Measurements from ENCODE around the gene SEZ6L.

SEZ6L gene

DNA sequence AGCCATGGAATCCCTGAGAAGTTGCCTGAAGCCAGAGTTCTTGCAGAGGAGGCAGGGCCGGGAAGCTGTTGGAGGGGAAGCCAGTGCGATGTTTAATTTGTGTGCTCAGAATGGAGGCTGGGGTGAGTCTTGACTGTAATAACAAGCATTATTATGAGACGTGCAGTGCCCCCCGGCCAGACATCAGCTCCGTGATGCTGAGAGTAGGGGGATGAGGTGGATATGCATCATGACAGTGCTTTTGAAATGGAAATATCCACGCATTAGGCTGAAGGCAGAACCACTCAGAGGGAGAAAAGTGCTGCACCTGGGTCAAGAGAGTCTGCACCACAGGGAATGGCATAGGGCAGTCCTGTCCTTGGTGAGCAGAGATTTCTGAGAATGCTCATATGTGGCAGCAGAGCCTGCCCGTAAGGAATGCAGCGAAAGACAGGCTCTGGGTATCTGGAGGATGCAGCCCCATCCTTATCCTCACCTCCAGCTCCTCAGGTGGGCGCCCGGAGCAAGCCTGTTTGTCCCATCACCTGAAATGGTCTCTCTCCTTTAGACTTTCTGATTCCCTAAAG, 37.6 kb upstream of the SEZ6L start:
- peaks cover 0 to 6% of the 10 kb centered on the region in 2 donors for H3K27me3 ChIP-seq
- H3K9me3 ChIP-seq, result no peaks in the 10 kb centered on the region
- no peak overlapping the region for H3K27ac ChIP-seq
- DNase-seq, result no peak
- H3K4me1 ChIP-seq, result no peaks in the 10 kb centered on the region
- no peak overlapping the region for H3K4me3 ChIP-seq
- intact Hi-C loops (cut with DNase I; ENCODE audit: low total_unique reads), result no loop called here
- TF ChIP-seq, protein P1, sequence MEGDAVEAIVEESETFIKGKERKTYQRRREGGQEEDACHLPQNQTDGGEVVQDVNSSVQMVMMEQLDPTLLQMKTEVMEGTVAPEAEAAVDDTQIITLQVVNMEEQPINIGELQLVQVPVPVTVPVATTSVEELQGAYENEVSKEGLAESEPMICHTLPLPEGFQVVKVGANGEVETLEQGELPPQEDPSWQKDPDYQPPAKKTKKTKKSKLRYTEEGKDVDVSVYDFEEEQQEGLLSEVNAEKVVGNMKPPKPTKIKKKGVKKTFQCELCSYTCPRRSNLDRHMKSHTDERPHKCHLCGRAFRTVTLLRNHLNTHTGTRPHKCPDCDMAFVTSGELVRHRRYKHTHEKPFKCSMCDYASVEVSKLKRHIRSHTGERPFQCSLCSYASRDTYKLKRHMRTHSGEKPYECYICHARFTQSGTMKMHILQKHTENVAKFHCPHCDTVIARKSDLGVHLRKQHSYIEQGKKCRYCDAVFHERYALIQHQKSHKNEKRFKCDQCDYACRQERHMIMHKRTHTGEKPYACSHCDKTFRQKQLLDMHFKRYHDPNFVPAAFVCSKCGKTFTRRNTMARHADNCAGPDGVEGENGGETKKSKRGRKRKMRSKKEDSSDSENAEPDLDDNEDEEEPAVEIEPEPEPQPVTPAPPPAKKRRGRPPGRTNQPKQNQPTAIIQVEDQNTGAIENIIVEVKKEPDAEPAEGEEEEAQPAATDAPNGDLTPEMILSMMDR (IDR thresholded peaks at IDR 0.05), result no peak
- H3K36me3 ChIP-seq, result no peaks in the 10 kb centered on the region

DNA sequence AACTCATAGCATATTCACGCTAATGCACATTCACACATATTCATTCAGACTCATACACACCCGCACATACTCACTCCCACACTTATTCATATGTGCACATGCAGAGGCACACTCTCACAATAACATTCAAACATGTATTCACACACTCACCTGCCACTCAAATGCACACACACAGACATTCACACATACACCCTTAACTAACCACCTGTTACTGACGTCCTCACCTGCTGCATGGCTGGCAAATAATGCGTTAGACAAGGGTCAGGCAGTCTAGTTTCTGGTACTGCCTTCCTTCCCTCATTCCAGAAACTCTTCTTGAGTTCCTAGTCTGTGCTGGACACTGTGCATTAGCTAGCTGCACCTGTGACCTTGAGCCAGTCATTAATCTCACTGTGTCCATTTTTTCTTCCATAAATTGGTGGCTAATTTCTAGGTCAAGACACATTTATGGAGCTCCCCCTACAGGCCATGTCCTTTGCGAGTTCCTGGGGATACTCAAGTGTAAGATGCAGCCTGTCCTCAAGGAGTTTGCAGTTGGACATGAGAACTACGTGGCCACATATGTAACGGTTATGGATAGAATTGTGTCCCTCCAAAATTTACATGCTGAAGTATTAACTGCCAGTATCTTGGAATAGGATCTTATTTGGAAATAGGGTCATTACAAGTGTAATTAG, 34.5 kb upstream of the SEZ6L start:
- Histone ChIP-seq H3K9me3 (no peaks in the 10 kb centered on the region), H3K4me3 (no peak overlapping the region), H3K4me1 (no peaks in the 10 kb centered on the region), H3K36me3 (no peaks in the 10 kb centered on the region), H3K27me3 (peaks cover 0 to 12% of the 10 kb centered on the region in 2 donors), H3K27ac (no peak overlapping the region)
- no peak for DNase-seq
- intact Hi-C loops (cut with DNase I; ENCODE audit: low total_unique reads), result no loop called here
- TF ChIP-seq, protein P1 (IDR thresholded peaks at IDR 0.05), result no peak

DNA sequence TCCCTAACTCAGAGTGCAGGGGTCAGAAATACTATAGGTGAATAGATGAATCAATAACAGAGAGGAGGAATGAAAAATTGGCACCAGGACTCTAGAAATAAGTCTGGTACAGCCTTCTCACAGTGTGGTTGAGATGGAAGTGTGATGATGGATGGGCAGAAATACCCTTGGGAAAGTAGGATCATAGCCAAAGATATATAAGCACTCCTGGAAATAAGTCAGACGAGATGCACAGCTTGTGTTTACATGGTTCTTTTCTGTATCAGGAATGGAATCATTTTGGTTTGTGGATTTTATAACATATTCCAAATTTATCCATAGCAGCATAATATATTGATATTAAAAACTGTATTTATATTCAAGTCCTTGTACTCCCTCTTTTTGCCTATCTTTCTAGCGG, 33.5 kb upstream of the SEZ6L start:
- Histone ChIP-seq H3K27ac (no peak overlapping the region), H3K36me3 (no peaks in the 10 kb centered on the region), H3K9me3 (no peaks in the 10 kb centered on the region), H3K27me3 (peaks cover 0 to 13% of the 10 kb centered on the region in 2 donors), H3K4me1 (no peaks in the 10 kb centered on the region), H3K4me3 (no peak overlapping the region)
- DNase-seq, result no peak
- TF ChIP-seq, protein P1 (IDR thresholded peaks at IDR 0.05), result no peak
- intact Hi-C loops (cut with DNase I; ENCODE audit: low total_unique reads), result no loop called here

DNA sequence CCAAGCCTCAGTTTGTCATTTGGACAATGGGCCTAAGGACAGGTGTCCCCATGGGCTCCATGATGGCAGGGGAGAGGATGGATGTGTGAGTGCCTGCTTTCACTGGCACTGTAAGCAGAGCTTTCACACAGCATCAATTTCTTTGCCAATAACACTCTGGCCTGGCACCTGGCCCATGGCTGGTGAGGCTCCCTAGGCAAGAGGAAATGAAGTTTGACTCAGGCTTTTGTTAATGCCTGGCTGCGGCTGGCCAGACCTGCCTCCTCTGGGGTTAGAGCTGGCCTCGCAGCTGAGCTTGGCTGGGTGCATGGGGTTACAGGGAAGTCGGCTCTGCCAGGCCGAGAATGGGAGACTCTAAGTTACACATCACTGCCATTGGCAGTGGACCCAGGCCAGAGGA, 30.0 kb upstream of the SEZ6L start:
- Histone ChIP-seq H3K4me1 (no peaks in the 10 kb centered on the region), H3K36me3 (no peaks in the 10 kb centered on the region), H3K9me3 (no peaks in the 10 kb centered on the region), H3K27ac (no peak overlapping the region), H3K27me3 (peaks cover 0 to 10% of the 10 kb centered on the region in 2 donors), H3K4me3 (no peak overlapping the region)
- DNase-seq, result no peak
- TF ChIP-seq, protein P1 (IDR thresholded peaks at IDR 0.05), result no peak
- intact Hi-C loops (cut with DNase I; ENCODE audit: low total_unique reads), result no loop called here

DNA sequence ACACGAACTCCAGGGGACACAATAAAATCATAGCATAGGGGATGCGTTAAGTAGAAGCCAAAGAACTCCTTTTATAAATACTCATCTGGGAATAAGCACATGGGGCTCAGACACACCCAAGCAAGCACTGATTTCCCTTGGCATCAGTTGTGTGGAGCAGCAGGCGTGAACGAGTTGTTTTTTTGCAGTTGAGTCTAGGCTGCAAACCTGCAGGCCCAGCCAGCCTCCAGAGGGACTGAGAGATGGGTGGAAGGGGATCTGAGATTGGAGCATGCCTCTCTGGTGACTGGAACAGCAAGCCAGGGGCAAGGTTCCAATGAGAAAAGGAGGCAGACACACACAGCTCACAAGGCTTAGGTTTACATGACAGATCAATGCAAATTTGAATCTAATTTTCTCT, 27.4 kb upstream of the SEZ6L start:
- intact Hi-C loops (cut with DNase I; ENCODE audit: low total_unique reads), result no loop called here
- no peak overlapping the region for H3K4me3 ChIP-seq
- no peaks in the 10 kb centered on the region for H3K9me3 ChIP-seq

More for the DNA sequence above, 27.4 kb upstream of the SEZ6L start:
- TF ChIP-seq, protein P1 (IDR thresholded peaks at IDR 0.05), result no peak
- Histone ChIP-seq H3K36me3 (no peaks in the 10 kb centered on the region), H3K4me1 (no peaks in the 10 kb centered on the region), H3K27ac (no peak overlapping the region), H3K27me3 (peaks cover 0 to 12% of the 10 kb centered on the region in 2 donors)
- DNase-seq, result no peak
